Vagina (tissue), 2 donors: ENCODE results near the gene CDH18.

Source experiments
- POLR2A ChIP-seq, 2 donors: fragments of 450-650 bp; IDR thresholded peaks; one replicate each; pipeline ENCODE4 v1.6.1; 2017; ENCODE audit warnings: antibody characterized with exemption in 2 of 2, mild to moderate bottlenecking in 2 of 2, moderate library complexity in 2 of 2
- POLR2AphosphoS5 ChIP-seq, 2 donors: sonication (generic); formaldehyde crosslinking; IDR thresholded peaks; one replicate each; pipeline ENCODE4 v1.9.0; 2017; ENCODE audit warnings: antibody characterized with exemption in 2 of 2, mild to moderate bottlenecking in 2 of 2, low read depth in 1 of 2; ENCODE audit not compliant: insufficient read depth in 1 of 2
- TF ChIP-seq, protein P1 (sequence below), 3 experiments: fragments of 450-650 bp in 2 of 3; fragments of 200-600 bp in 1 of 3; sonication (generic) in 1 of 3; IDR thresholded peaks; one replicate each; pipeline ENCODE4 v1.5.1; 2017 to 2019; ENCODE audit warnings: antibody characterized with exemption in 3 of 3, mild to moderate bottlenecking in 2 of 3, moderate library complexity in 2 of 3

GRCh38 chr5:19874811-19875210, 113.2 kb downstream of the CDH18 start:
- TF ChIP-seq POLR2A (IDR thresholded peaks at IDR 0.05) (no peak), POLR2AphosphoS5 (IDR thresholded peaks at IDR 0.05; ENCODE audit: insufficient read depth in 1 of 2, low read depth in 1 of 2) (no peak)
- TF ChIP-seq, protein P1, sequence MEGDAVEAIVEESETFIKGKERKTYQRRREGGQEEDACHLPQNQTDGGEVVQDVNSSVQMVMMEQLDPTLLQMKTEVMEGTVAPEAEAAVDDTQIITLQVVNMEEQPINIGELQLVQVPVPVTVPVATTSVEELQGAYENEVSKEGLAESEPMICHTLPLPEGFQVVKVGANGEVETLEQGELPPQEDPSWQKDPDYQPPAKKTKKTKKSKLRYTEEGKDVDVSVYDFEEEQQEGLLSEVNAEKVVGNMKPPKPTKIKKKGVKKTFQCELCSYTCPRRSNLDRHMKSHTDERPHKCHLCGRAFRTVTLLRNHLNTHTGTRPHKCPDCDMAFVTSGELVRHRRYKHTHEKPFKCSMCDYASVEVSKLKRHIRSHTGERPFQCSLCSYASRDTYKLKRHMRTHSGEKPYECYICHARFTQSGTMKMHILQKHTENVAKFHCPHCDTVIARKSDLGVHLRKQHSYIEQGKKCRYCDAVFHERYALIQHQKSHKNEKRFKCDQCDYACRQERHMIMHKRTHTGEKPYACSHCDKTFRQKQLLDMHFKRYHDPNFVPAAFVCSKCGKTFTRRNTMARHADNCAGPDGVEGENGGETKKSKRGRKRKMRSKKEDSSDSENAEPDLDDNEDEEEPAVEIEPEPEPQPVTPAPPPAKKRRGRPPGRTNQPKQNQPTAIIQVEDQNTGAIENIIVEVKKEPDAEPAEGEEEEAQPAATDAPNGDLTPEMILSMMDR (IDR thresholded peaks at IDR 0.05): no peak
